SK-N-SH treated with all-trans-retinoic acid at 6 μM for 48 hours (cell line): ENCODE data around the gene RELL1.

Source experiments
- ATAC-seq: fragments of 200-7000 bp; cut with Tn5 transposase; 3 replicates; pipeline ENCODE4 v1.9.1; 2020; ENCODE audit warnings: mild to moderate bottlenecking, moderate library complexity
- ARNTL ChIP-seq: fragments of 450-650 bp; formaldehyde crosslinking; IDR thresholded peaks from 2 replicates; pipeline ENCODE4 v1.5.0; 2020; ENCODE audit warnings: low read depth, mild to moderate bottlenecking, moderate library complexity, borderline replicate concordance
- BACH2 ChIP-seq: fragments of 250-450 bp; sonication (Bioruptor Pico); IDR thresholded peaks from 2 replicates; pipeline ENCODE4 v1.9.0; 2021; ENCODE audit warnings: mild to moderate bottlenecking, borderline replicate concordance
- CSDC2 ChIP-seq: fragments of 250-450 bp; sonication (Bioruptor Pico); IDR thresholded peaks from 2 replicates; pipeline ENCODE4 v1.5.0; 2020; ENCODE audit warnings: mild to moderate bottlenecking, moderate library complexity
- ESRRG ChIP-seq: fragments of 250-450 bp; sonication (Bioruptor Pico); IDR thresholded peaks from 2 replicates; pipeline ENCODE4 v1.6.1; 2021; ENCODE audit warnings: mild to moderate bottlenecking
- GLIS3 ChIP-seq: fragments of 250-450 bp; sonication (Bioruptor Pico); IDR thresholded peaks from 2 replicates; pipeline ENCODE4 v1.5.0; 2020; ENCODE audit warnings: mild to moderate bottlenecking, moderate library complexity
- ISL1 ChIP-seq: fragments of 250-450 bp; sonication (Bioruptor Pico); IDR thresholded peaks from 2 replicates; pipeline ENCODE4 v2.1.2; 2022; ENCODE audit warnings: mild to moderate bottlenecking, moderate library complexity
- OSR1 ChIP-seq: fragments of 250-450 bp; sonication (Bioruptor Pico); IDR thresholded peaks from 2 replicates; pipeline ENCODE4 v1.8.0; 2022; ENCODE audit warnings: moderate library complexity, mild to moderate bottlenecking, inconsistent platforms
- PPARA ChIP-seq: fragments of 250-450 bp; sonication (Bioruptor Pico); IDR thresholded peaks from 2 replicates; pipeline ENCODE4 v1.5.0; 2020; ENCODE audit warnings: mild to moderate bottlenecking, borderline replicate concordance
- RARB ChIP-seq: fragments of 250-450 bp; sonication (Bioruptor Pico); IDR thresholded peaks from 2 replicates; pipeline ENCODE4 v1.8.0; 2021; ENCODE audit warnings: mild to moderate bottlenecking, moderate library complexity
- SNAI2 ChIP-seq: fragments of 250-450 bp; sonication (Bioruptor Pico); IDR thresholded peaks from 2 replicates; pipeline ENCODE4 v1.5.0; 2020; ENCODE audit warnings: mild to moderate bottlenecking, moderate library complexity
- TCF4 ChIP-seq: fragments of 250-450 bp; sonication (Bioruptor Pico); IDR thresholded peaks from 2 replicates; pipeline ENCODE4 v1.8.0; 2021; ENCODE audit warnings: mild to moderate bottlenecking, moderate library complexity, borderline replicate concordance
- TOX ChIP-seq: fragments of 250-450 bp; sonication (Bioruptor Pico); IDR thresholded peaks from 2 replicates; pipeline ENCODE4 v1.8.0; 2021; ENCODE audit warnings: mild to moderate bottlenecking, moderate library complexity, borderline replicate concordance
- ZC3H10 ChIP-seq: fragments of 250-450 bp; sonication (Bioruptor Pico); IDR thresholded peaks from 2 replicates; pipeline ENCODE4 v1.5.1; 2021; ENCODE audit warnings: mild to moderate bottlenecking, moderate library complexity
- ZFP3 ChIP-seq: fragments of 250-450 bp; sonication (Bioruptor Pico); IDR thresholded peaks from 2 replicates; pipeline ENCODE4 v1.5.0; 2020; ENCODE audit warnings: mild to moderate bottlenecking, moderate library complexity
- ZFP30 ChIP-seq: fragments of 450-650 bp; formaldehyde crosslinking; IDR thresholded peaks from 2 replicates; pipeline ENCODE4 v1.5.0; 2022; ENCODE audit warnings: mild to moderate bottlenecking, moderate library complexity
- ZNF565 ChIP-seq: fragments of 450-650 bp; formaldehyde crosslinking; conservative IDR thresholded peaks from 2 replicates; pipeline ENCODE4 v1.5.0; 2020; ENCODE audit warnings: low read depth, mild to moderate bottlenecking, moderate library complexity
- ZNF70 ChIP-seq: fragments of 450-650 bp; formaldehyde crosslinking; IDR thresholded peaks from 2 replicates; pipeline ENCODE4 v1.5.0; 2020; ENCODE audit warnings: mild to moderate bottlenecking, moderate library complexity
- ZNF8 ChIP-seq: fragments of 450-650 bp; formaldehyde crosslinking; IDR thresholded peaks from 2 replicates; pipeline ENCODE4 v1.5.0; 2020; ENCODE audit warnings: mild to moderate bottlenecking, moderate library complexity
- TF ChIP-seq, protein P1 (sequence below): fragments of 250-450 bp; sonication (Bioruptor Pico); IDR thresholded peaks from 2 replicates; pipeline ENCODE4 v1.5.1; 2020; ENCODE audit warnings: low read depth, mild to moderate bottlenecking, moderate library complexity
- TF ChIP-seq, protein P2 (sequence below): fragments of 250-450 bp; sonication (Bioruptor Pico); IDR thresholded peaks from 2 replicates; pipeline ENCODE4 v1.8.0; 2021; ENCODE audit warnings: low read depth, mild to moderate bottlenecking, moderate library complexity, borderline replicate concordance
- TF ChIP-seq, protein P3 (sequence below): fragments of 250-450 bp; sonication (Bioruptor Pico); IDR thresholded peaks from 2 replicates; pipeline ENCODE4 v1.5.1; 2021; ENCODE audit warnings: mild to moderate bottlenecking, moderate library complexity
- TF ChIP-seq, protein P4 (sequence below): fragments of 250-450 bp; sonication (Bioruptor Pico); IDR thresholded peaks from 2 replicates; pipeline ENCODE4 v1.5.0; 2020; ENCODE audit warnings: mild to moderate bottlenecking, moderate library complexity
- TF ChIP-seq, protein P5 (sequence below): fragments of 250-450 bp; sonication (Bioruptor Pico); IDR thresholded peaks from 2 replicates; pipeline ENCODE4 v1.8.0; 2020; ENCODE audit warnings: mild to moderate bottlenecking, moderate library complexity, borderline replicate concordance

RELL1 gene

DNA sequence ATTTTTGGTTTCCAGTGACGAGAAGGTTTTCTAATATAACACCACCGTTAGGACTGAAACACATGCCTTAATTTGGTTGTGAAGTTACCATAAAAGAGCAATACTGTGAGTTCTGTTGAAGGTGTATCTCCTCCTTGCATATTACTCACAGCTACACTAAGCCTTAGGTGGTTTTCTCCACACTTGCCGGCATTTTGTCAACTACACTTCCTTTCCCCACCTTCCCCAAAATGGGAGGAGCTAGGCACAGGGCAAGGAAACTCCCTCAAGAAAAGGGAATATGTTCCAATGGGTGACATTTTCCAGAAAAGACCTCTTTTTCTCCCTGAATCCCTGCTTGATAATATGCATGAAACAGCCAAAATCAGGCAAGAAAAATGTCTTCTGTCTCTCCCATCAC lies 44.8 kb downstream of the RELL1 start:
- TF ChIP-seq, protein P1, sequence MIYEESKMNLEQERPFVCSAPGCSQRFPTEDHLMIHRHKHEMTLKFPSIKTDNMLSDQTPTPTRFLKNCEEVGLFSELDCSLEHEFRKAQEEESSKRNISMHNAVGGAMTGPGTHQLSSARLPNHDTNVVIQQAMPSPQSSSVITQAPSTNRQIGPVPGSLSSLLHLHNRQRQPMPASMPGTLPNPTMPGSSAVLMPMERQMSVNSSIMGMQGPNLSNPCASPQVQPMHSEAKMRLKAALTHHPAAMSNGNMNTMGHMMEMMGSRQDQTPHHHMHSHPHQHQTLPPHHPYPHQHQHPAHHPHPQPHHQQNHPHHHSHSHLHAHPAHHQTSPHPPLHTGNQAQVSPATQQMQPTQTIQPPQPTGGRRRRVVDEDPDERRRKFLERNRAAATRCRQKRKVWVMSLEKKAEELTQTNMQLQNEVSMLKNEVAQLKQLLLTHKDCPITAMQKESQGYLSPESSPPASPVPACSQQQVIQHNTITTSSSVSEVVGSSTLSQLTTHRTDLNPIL (CRISPR knock-in tag) = no peak
- TF ChIP-seq PPARA (CRISPR knock-in tag) (no peak), RARB (CRISPR knock-in tag) (no peak), ZNF70 (CRISPR knock-in tag) (no peak), OSR1 (no peak), BACH2 (no peak), ZNF565 (CRISPR knock-in tag) (no peak), ISL1 (CRISPR knock-in tag) (no peak), ZNF8 (CRISPR knock-in tag) (no peak), GLIS3 (CRISPR knock-in tag) (no peak), ZFP3 (CRISPR knock-in tag) (no peak), ESRRG (no peak), TOX (CRISPR knock-in tag) (no peak), ZFP30 (CRISPR knock-in tag) (no peak), ARNTL (no peak), SNAI2 (CRISPR knock-in tag) (no peak)
- TF ChIP-seq, protein P2, sequence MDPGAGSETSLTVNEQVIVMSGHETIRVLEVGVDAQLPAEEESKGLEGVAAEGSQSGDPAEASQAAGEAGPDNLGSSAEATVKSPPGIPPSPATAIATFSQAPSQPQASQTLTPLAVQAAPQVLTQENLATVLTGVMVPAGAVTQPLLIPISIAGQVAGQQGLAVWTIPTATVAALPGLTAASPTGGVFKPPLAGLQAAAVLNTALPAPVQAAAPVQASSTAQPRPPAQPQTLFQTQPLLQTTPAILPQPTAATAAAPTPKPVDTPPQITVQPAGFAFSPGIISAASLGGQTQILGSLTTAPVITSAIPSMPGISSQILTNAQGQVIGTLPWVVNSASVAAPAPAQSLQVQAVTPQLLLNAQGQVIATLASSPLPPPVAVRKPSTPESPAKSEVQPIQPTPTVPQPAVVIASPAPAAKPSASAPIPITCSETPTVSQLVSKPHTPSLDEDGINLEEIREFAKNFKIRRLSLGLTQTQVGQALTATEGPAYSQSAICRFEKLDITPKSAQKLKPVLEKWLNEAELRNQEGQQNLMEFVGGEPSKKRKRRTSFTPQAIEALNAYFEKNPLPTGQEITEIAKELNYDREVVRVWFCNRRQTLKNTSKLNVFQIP = no peak
- TF ChIP-seq, protein P3, sequence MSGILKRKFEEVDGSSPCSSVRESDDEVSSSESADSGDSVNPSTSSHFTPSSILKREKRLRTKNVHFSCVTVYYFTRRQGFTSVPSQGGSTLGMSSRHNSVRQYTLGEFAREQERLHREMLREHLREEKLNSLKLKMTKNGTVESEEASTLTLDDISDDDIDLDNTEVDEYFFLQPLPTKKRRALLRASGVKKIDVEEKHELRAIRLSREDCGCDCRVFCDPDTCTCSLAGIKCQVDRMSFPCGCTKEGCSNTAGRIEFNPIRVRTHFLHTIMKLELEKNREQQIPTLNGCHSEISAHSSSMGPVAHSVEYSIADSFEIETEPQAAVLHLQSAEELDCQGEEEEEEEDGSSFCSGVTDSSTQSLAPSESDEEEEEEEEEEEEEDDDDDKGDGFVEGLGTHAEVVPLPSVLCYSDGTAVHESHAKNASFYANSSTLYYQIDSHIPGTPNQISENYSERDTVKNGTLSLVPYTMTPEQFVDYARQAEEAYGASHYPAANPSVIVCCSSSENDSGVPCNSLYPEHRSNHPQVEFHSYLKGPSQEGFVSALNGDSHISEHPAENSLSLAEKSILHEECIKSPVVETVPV (CRISPR knock-in tag) = no peak
- TF ChIP-seq, protein P4, sequence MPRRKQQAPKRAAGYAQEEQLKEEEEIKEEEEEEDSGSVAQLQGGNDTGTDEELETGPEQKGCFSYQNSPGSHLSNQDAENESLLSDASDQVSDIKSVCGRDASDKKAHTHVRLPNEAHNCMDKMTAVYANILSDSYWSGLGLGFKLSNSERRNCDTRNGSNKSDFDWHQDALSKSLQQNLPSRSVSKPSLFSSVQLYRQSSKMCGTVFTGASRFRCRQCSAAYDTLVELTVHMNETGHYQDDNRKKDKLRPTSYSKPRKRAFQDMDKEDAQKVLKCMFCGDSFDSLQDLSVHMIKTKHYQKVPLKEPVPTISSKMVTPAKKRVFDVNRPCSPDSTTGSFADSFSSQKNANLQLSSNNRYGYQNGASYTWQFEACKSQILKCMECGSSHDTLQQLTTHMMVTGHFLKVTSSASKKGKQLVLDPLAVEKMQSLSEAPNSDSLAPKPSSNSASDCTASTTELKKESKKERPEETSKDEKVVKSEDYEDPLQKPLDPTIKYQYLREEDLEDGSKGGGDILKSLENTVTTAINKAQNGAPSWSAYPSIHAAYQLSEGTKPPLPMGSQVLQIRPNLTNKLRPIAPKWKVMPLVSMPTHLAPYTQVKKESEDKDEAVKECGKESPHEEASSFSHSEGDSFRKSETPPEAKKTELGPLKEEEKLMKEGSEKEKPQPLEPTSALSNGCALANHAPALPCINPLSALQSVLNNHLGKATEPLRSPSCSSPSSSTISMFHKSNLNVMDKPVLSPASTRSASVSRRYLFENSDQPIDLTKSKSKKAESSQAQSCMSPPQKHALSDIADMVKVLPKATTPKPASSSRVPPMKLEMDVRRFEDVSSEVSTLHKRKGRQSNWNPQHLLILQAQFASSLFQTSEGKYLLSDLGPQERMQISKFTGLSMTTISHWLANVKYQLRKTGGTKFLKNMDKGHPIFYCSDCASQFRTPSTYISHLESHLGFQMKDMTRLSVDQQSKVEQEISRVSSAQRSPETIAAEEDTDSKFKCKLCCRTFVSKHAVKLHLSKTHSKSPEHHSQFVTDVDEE = no peak
- TF ChIP-seq, protein P5, sequence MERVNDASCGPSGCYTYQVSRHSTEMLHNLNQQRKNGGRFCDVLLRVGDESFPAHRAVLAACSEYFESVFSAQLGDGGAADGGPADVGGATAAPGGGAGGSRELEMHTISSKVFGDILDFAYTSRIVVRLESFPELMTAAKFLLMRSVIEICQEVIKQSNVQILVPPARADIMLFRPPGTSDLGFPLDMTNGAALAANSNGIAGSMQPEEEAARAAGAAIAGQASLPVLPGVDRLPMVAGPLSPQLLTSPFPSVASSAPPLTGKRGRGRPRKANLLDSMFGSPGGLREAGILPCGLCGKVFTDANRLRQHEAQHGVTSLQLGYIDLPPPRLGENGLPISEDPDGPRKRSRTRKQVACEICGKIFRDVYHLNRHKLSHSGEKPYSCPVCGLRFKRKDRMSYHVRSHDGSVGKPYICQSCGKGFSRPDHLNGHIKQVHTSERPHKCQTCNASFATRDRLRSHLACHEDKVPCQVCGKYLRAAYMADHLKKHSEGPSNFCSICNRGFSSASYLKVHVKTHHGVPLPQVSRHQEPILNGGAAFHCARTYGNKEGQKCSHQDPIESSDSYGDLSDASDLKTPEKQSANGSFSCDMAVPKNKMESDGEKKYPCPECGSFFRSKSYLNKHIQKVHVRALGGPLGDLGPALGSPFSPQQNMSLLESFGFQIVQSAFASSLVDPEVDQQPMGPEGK (CRISPR knock-in tag) = no peak
- TF ChIP-seq, all 23 proteins: peak for 0
- no peak for ATAC-seq

DNA sequence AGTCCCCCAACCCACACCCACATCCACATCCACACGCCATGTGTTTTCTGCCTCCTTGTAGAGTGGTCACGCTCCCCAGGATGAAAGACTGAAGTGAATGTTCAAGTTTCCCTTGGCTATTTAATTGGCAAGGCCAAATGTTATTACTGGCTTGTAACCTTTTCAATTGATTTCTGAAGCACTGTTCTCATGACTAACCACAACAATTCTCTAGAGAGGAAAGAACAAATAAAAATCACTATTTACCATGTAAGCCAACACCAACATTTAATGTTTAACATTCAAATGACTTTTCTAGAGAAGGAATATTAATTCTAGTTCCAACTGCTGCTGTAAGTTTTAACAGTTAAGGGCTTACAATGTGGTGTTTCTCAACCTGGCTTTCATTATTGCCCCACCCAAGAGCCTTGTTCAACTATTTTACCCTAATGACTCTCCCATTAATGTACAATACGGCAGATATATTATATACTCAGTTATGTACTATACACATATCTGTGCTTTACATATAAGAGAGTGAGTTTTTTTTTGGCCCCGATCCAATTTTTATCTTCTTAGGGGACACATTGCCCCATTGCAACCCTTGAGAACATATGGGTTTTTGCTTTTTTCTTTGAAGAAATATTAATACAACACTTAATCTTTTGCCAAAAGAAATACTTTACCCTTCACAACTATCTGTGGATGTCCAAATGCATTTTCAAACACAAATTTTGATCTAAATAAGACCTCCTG lies 46.5 kb downstream of the RELL1 start:
- ATAC-seq = no peak
- TF ChIP-seq, protein P2 = no peak
- no peak for TF ChIP-seq ARNTL
- TF ChIP-seq, protein P4 = no peak
- no peak for TF ChIP-seq ZNF8 (CRISPR knock-in tag)
- no peak for TF ChIP-seq ZNF565 (CRISPR knock-in tag)
- no peak for TF ChIP-seq RARB (CRISPR knock-in tag)
- TF ChIP-seq SNAI2 (CRISPR knock-in tag) = no peak
- TF ChIP-seq, protein P5 (CRISPR knock-in tag) = no peak
- TF ChIP-seq CSDC2 (CRISPR knock-in tag) = no peak
- TF ChIP-seq ZFP30 (CRISPR knock-in tag) = no peak
- TF ChIP-seq TOX (CRISPR knock-in tag) = no peak
- TF ChIP-seq OSR1 = no peak
- no peak for TF ChIP-seq ZC3H10 (CRISPR knock-in tag)
- no peak for TF ChIP-seq TCF4 (CRISPR knock-in tag)
- no peak for TF ChIP-seq ZNF70 (CRISPR knock-in tag)
